K562 (cell line): ENCODE data around the gene STC2. TPM values are rescaled to one million over a fixed set of nuclear protein-coding genes. Genes with fewer than 3 reads are reported as not detected.

Experiments used
- ATAC-seq: fragments of 200-7000 bp; cut with Tn5 transposase; 3 replicates; pipeline ENCODE4 v1.9.1; 2020; ENCODE audit warnings: moderate library complexity
- BruUV-seq: library from RNA; stranded (reverse); fragments of 400-500 nt; replicated peaks from 2 replicates; lab custom pipeline; 2021; lab: Mats Ljungman, UMichigan
- CTCF ChIA-PET: fragments of 300-600 bp; formaldehyde crosslinking; extraction: SDS; loops from one replicate; lab custom pipeline; 2021; ENCODE audit warnings: low intra/inter-chr PET ratio; lab: Yijun Ruan, JAX
- POLR2A ChIA-PET: fragments of 300-600, 350-650 bp; sonication (Branson Sonifier 250); formaldehyde crosslinking; extraction: SDS; loops from one replicate; lab custom pipeline; 2021; ENCODE audit warnings: antibody characterized with exemption, inconsistent platforms; lab: Yijun Ruan, JAX
- DNase-seq, 4 experiments: peaks; one replicate each; pipeline versions ENCODE4 v3.0.0 to v3.0.0-alpha.2; 2011 to 2018; ENCODE audit warnings: low spot score in 3 of 4, mixed read lengths in 3 of 4; ENCODE audit errors: extremely low read depth in 1 of 4
- FAIRE-seq: peaks from 2 replicates; lab custom pipeline; 2011; peaks lifted over from hg19 to GRCh38; lab: Jason Lieb, UNC
- H2AFZ ChIP-seq: 2 replicates; pipeline ENCODE4 v1.6.0; 2011; ENCODE audit warnings: low read depth, low read length, control low read depth, inconsistent platforms
- H3K27ac ChIP-seq: fragments of 200-600 bp; 3 replicates; pipeline ENCODE4 v1.8.0; 2011; ENCODE audit warnings: low read depth, mild to moderate bottlenecking, control low read depth, inconsistent platforms, low read length, moderate library complexity, mixed read lengths; ENCODE audit errors: extremely low read depth
- H3K27me3 ChIP-seq, 2 experiments: fragments of 300-600 bp in 1 of 2; 2 replicates in 1 of 2; 3 replicates in 1 of 2; pipeline versions ENCODE4 v1.6.0 to v1.8.0; 2011; ENCODE audit warnings: inconsistent platforms in 2 of 2, low read length in 2 of 2, mild to moderate bottlenecking in 1 of 2, mixed read lengths in 1 of 2, moderate library complexity in 1 of 2; ENCODE audit not compliant: control insufficient read depth in 2 of 2, insufficient read depth in 2 of 2
- H3K36me3 ChIP-seq: fragments of 300-600 bp; 3 replicates; pipeline ENCODE4 v1.8.0; 2011; ENCODE audit warnings: mild to moderate bottlenecking, low read length, inconsistent platforms; ENCODE audit not compliant: control insufficient read depth, insufficient read depth
- H3K4me1 ChIP-seq, 2 experiments: fragments of 200-600 bp in 1 of 2; replicated peaks in 1 of 2; 2 replicates in 1 of 2; 3 replicates in 1 of 2; pipeline versions ENCODE4 v1.5.1 to v1.8.0; 2011; ENCODE audit warnings: inconsistent platforms in 2 of 2, low read length in 2 of 2, mild to moderate bottlenecking in 1 of 2, mixed read lengths in 1 of 2, moderate library complexity in 1 of 2; ENCODE audit not compliant: control insufficient read depth in 2 of 2, insufficient read depth in 2 of 2
- H3K4me2 ChIP-seq: 2 replicates; pipeline ENCODE4 v1.6.1; 2011; ENCODE audit warnings: low read length, control low read depth, inconsistent platforms, mixed read lengths; ENCODE audit not compliant: insufficient read depth
- H3K4me3 ChIP-seq: fragments of 200-600 bp; sonication (generic), shearing (Covaris generic); 2 replicates; pipeline ENCODE4 v1.5.1; 2016; ENCODE audit warnings: control low read depth, inconsistent platforms
- H3K79me2 ChIP-seq: fragments of 200-600 bp; 3 replicates; pipeline ENCODE4 v1.8.0; 2011; ENCODE audit warnings: low read length, inconsistent platforms; ENCODE audit not compliant: control insufficient read depth, insufficient read depth
- H3K9ac ChIP-seq, 2 experiments: 2 replicates each; pipeline versions ENCODE4 v1.6.0 to v1.6.1; 2011; ENCODE audit warnings: low read depth in 2 of 2, low read length in 2 of 2, control low read depth in 1 of 2, inconsistent platforms in 1 of 2, mild to moderate bottlenecking in 1 of 2, mixed read lengths in 1 of 2; ENCODE audit not compliant: insufficient read depth in 1 of 2
- H3K9me1 ChIP-seq: one replicate; pipeline ENCODE4 v1.6.0; 2011; ENCODE audit warnings: inconsistent platforms, mild to moderate bottlenecking, low read length, moderate library complexity; ENCODE audit not compliant: control insufficient read depth, insufficient read depth
- H3K9me3 ChIP-seq: replicated peaks from 2 replicates; pipeline ENCODE4 v1.5.1; 2011; ENCODE audit warnings: low read depth, low read length, inconsistent platforms; ENCODE audit not compliant: control insufficient read depth, insufficient read depth
- H4K20me1 ChIP-seq: replicated peaks from 2 replicates; pipeline ENCODE4 v1.6.1; 2011; ENCODE audit warnings: low read length, inconsistent platforms, mixed read lengths; ENCODE audit not compliant: control insufficient read depth, insufficient read depth
- C11orf30 ChIP-seq: fragments of 450-650 bp; IDR thresholded peaks from 2 replicates; pipeline ENCODE4 v1.6.1; 2016; ENCODE audit warnings: low read depth, mild to moderate bottlenecking
- WGBS: fragments of 100-300 bp; shearing (Covaris generic); methylation state at CpG from one replicate; pipeline ENCODE4 v1.1.6; 2016; ENCODE audit warnings: low coverage, mixed read lengths; ENCODE audit not compliant: insufficient coverage; ENCODE audit errors: missing lambda C conversion rate; 5-methylcytosine and 5-hydroxymethylcytosine counted together
- in situ Hi-C: fragments of 300-500 bp; cut with MboI; formaldehyde crosslinking; loops from 4 replicates; pipeline ENCODE4 v1.15.0; 2018; ENCODE audit warnings: inconsistent platforms, mixed read lengths
- intact Hi-C: fragments of 100-400 bp; cut with micrococcal nuclease; formaldehyde crosslinking; loops from 2 replicates; pipeline ENCODE4 v1.14.2; 2022
- polyA plus RNA-seq, 8 experiments: library from polyadenylated mRNA; depleted of rRNA in 4 of 8; stranded (reverse) in 5 of 8; unstranded in 3 of 8; fragments of >200 nt; fragmentation: Nextera tagmentation in 2 of 8; fragmentation: Illumina TruSeq in 1 of 8; extraction: Ambion mirVana in 2 of 8; extraction: Trizol in 1 of 8; gene quantifications; 2 replicates each; pipeline versions ENCODE4 v1.2.1 to v1.2.3, GENCODE V29; 2011 to 2014; ENCODE audit warnings: inconsistent platforms in 1 of 8, missing spikeins in 1 of 8
- total RNA-seq, 7 experiments: library from RNA; depleted of rRNA in 6 of 7; stranded (reverse); fragments of >200 nt in 6 of 7; fragmentation: Illumina TruSeq in 2 of 7; extraction: Trizol in 2 of 7; gene quantifications; 2 replicates each; pipeline versions ENCODE4 v1.2.1 to v1.2.3, GENCODE V29; 2011 to 2021; ENCODE audit warnings: low replicate concordance in 1 of 7
- TF ChIP-seq, protein P1 (sequence below): sonication (generic); formaldehyde crosslinking; IDR thresholded peaks from 2 replicates; pipeline ENCODE4 v1.8.0; 2022; ENCODE audit warnings: mild to moderate bottlenecking, low read depth, missing genetic modification reagents

Gene STC2
- total and polyA plus RNA-seq, 9 of the 15 experiments (the other 6 are each of a cell fraction or from before 2014, with no cell fraction given): 0.62 to 31.7 (median 7.4) TPM

- Histone ChIP-seq H3K9me1 (no peaks in the 10 kb centered on the region), H3K9ac (no peak overlapping the region), H3K79me2 (no peaks in the 10 kb centered on the region), H3K4me1 (peaks cover 0 to 2% of the 10 kb centered on the region in 2 experiments; a peak in 1 of 5 replicates), H3K36me3 (no peaks in the 10 kb centered on the region), H3K4me3 (no peak overlapping the region), H3K9me3 (no peaks in the 10 kb centered on the region), H4K20me1 (no peaks in the 10 kb centered on the region), H3K27me3 (peaks cover 15 to 25% of the 10 kb centered on the region in 2 experiments), H3K27ac (no peak overlapping the region), H2AFZ (no peak overlapping the region), H3K4me2 (no peak overlapping the region)
- TF ChIP-seq, protein P1, sequence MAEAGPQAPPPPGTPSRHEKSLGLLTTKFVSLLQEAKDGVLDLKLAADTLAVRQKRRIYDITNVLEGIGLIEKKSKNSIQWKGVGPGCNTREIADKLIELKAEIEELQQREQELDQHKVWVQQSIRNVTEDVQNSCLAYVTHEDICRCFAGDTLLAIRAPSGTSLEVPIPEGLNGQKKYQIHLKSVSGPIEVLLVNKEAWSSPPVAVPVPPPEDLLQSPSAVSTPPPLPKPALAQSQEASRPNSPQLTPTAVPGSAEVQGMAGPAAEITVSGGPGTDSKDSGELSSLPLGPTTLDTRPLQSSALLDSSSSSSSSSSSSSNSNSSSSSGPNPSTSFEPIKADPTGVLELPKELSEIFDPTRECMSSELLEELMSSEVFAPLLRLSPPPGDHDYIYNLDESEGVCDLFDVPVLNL: no peak
- no peak for TF ChIP-seq C11orf30
- no TSS peak for BruUV-seq
- no peak for FAIRE-seq
- ChIA-PET POLR2A (no interaction called here), CTCF (no interaction called here)
- DNase-seq: no peak
- in situ Hi-C loops: loop anchor here (5.0 kb wide), 1 partner anchor 43 kb away; no protein-coding TSS in a partner anchor
- 4% methylated on average over 2 of the region's 2 CpGs for WGBS
- intact Hi-C loops: loop anchor here (5.0 to 10.0 kb wide), 2 partner anchors 240 to 358 kb away; no protein-coding TSS in a partner anchor
- ATAC-seq: no peak
Measured at GRCh38 chr5:173334808-173335207, 6.6 kb upstream of the STC2 start.
